DMS79 (cell line): ENCODE results near the gene ARHGAP21.

ENCODE experiments used
- DNase-seq: peaks from one replicate; lab custom pipeline; 2025; lab: John Stamatoyannopoulos, UW

Gene ARHGAP21

DNA sequence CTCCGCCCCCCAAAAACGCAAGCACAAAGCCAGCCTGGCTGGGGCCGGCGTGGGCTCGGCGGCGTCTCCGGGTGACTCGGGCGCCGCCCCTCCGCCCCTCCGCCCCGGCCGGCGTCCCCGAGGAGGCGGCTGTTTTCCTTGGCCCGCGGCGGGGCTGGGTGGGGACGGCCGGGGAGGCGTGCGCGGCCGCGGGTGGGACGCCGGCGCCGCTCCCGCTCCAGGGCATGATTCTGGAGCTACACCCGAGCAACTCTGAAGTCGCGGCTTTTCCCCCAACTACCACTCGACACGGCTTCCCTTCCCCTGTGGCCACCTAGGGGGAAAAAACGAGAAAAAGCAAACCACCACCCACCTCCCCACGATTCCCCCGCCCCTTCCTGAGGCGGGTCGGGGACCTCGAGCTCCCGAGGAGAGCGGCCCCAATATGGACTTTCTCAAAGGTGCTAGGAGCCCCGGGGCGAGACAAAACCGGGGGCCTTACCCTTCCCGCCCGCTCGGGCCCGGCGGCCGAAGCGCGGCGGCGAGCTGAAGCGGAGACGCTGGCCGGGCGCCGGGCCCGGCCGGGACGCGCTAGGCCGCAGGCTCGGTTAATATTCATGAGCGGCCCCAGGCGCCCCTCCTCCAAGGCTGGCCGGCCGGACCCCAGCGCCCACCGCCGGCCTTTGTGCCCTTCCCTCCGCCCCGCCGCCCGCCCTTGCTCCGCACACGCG lies 856 bp downstream of the ARHGAP21 start:
- no peak for DNase-seq

DNA sequence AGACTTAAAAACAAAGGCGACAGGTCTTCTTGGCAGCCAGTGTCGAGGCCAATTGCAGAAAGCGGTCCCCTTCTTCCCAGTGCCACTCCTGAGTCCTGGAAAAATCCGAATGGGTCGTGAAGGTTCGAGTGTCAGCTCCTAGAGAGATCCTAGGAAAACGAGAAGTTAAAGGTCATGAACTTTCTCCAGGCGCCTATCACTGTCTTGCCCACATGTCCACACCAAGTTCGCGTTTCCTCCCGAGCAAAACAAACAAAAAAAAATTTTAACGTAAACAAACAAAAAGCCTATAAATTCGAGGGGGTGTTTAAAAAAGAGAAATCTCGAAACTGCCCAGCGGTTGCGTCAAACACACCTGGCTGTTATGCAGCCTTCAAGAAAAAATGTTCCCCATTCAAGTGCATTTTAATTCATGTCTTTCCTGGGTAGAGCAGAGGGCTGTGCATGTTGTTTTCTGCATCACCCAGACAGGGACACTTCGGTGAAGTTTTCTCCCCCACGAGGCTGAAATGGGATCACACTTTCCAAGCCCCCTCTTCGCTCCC lies 1.5 kb downstream of the ARHGAP21 start:
- DNase-seq, result no peak

DNA sequence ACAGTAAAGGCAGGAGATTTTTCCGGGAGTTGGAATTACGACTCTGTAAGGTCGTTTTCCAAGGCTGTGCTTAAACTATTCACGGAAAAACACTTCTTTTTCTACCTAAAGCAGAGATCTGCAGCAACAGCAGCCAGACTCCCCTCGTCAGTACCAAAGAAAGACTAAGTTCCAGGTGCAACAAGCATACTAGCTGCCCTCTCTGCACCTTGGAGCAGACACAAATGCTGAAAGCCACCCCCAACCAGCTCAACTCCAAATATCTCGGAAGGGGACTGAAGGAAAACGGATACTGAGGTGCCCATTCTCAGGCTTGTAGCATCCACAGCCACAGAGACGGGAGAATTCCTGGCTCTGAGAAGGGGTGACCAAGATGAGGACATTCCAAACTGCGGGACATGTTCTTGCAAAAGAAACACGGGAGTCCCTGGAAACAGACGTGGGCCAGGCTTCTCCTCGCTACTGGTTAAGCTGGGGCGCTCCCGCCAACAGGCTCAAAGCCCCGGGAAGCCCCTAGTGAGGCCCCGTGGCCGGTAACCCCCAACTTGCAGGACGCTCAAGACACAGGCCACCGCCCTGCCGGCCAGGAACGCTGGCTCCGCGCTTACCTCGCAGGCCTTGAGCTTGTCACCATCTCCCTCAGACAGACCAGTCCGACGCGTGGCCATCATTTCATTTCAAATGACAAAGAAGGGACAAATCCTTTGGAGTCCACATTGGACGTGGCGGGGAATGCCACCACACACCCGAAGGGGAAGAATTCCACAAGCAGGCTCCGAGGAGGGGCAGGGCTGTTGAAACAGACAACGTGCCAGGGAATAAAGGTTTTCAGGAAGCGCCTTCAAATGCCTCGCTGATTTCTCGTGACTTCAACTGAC lies 2.2 kb downstream of the ARHGAP21 start:
- no peak for DNase-seq

DNA sequence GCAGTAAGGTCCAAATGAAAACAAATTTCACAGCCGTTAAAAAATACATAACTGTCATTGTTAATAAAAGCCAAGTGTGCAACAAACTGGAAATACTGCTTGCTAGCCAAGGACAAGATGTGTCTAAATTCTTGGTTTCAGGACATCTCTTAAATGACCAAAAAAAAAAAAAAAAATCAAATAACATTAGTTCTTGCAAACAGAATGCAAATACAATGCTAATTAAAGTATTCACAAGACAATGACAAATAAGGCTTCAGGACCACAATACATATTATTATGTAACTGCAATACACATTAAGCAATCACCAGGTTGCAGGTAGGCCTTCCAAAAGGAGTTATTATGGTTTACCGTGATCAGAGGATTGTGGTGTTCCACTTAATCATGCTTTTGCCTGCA lies 3.6 kb downstream of the ARHGAP21 start:
- no peak for DNase-seq

DNA sequence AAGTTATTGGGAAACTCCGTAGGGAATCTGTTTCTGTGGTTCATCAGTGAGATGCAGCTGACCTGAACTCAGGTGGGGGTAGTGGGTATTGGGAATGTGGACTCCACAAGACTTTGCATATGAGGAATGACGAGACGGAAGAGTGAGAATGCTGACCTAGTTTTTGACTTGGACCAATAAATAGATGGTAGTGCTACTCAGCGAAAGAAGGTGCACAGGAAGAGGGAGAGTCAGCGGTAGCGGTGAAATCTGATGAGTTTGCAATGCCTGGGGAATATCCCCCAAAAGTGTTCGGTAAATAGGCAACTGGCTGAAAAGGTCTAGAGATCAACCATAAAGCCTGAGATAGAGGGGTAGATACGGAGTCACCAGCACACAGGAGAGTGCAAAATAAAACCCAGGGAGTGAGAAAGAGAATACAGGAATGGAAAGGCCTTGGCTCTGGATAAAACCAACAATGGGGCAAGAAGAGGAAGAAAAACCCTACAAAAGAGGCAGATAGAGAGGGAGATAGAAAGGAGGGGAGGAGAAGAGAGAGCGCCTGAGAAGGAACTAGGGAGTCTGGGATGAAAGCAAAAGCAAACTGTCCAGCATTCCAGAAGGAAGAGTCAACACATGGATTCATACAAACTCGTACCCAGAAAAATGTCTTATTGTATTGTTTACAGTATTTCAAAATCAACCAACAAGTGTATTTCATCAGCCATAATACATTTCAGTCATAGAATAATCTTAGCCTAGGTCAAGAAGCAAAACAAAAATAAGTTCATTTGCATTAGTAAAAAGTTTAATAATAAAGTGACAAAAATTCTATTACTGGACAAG lies 5.4 kb downstream of the ARHGAP21 start:
- DNase-seq, result no peak

DNA sequence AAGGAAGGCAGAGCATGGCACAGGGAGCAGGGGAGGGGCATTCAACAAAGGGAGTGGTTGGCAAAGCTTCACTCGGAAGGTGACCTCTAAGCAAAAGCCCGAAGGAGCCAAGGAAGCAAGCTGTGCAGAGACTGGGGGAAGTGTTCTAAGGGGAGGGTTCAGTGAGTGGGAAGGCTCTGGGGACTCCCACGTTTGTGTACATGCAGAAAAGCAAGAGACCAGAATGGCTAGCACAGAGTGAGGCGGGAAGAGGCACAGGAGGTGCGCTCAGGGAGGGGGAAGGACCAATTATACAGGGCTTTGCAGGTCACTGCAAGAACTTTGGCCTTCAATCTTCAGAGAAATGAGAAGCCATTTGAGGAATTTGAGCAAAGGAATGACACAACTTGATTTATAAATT lies 7.4 kb downstream of the ARHGAP21 start:
- DNase-seq, result no peak

DNA sequence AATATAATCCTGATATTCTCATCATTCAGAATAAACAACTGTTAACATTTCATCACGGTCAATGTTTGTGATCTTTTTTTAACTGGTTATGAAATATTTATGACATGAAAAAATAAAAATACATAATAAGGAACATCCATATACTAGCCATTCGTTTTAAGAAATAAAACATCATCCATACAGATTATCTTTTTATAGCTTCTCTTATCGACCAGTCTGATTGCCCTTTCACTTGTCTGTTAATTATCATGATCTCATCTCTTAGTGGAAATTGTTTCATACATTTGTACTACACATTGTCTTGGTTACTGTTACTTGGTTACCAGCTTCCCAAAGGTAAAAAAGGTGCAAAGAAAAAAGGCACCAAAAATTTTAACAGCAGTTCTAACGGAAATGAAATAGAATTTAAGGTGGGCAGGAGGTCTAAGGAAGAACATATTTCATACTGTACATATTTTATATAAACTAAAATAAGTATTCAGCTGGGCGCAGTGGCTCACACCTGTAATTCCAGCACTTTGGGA lies 8.4 kb downstream of the ARHGAP21 start:
- no peak for DNase-seq

DNA sequence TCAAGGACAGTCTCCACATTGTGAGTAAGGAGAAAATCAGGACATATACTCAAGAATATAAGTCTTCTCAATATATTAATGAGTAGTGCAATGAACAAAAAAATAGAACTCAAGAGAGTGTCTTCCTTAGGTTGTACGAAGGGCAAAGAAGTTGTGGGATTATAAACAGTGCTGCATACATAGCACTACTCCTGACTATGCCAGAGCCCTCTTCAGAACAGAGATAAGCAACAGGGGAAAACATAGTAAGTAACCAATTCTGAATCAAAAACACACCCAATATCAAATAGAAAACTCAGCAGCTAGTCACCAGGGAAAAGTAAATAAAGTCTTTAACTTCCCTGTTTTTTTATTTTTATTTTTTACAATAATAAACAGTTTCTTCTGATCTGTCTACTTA lies 10.6 kb downstream of the ARHGAP21 start:
- no peak for DNase-seq

DNA sequence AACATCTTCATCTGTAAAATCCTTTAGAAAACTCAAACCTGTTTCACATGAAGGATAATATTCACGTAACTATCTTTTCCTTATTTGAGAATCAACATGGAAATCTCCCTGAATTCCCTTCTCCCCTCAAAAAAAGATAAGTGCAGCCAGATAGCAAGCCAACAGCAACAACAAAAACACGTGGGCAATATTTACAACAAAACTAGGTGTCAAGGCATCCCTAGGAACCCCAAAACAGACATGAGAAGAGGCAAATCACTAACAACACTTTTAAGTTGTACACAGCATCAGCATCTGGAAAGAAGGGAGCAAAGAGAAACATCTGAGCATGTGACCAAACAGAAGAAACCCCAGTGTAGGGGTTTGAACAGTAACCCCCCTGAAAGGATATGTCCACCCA lies 12.2 kb downstream of the ARHGAP21 start:
- DNase-seq, result no peak

DNA sequence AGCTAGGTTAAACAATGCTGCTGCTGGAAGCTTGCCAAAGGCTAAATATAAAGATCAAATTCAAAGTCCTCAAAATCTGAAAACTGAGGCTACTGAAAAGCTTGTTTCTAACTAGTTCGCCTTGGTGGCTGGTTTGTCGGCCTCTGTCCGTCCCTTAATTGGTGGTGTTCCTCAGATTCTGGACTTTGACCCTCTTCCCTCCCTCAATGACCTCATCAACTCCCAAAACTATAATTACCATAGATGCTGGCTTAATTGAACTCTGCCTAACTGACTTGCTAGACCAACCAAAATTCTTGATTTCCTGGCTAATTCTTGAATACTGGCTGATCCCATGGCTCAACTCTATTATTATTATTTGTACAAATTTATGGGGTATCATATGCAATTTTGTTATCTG lies 15.6 kb downstream of the ARHGAP21 start:
- no peak for DNase-seq

DNA sequence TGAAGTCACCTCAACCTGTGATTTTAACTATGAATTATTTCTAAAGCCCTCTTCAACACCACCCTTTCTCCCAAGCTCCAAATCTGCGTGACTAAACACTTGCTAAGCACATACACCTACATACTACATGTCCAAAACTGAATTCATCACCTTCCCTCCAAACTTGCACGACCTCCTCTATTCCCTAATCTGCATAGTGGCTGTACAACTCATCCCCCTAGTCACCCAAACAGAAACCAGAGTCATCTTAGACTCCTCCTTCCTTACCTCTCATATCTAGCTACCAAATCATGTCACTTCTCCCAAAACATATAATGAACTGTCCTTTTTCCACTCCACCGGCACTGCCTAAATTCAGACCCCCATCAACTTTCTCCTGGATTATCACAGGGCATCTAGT lies 16.2 kb downstream of the ARHGAP21 start:
- no peak for DNase-seq

DNA sequence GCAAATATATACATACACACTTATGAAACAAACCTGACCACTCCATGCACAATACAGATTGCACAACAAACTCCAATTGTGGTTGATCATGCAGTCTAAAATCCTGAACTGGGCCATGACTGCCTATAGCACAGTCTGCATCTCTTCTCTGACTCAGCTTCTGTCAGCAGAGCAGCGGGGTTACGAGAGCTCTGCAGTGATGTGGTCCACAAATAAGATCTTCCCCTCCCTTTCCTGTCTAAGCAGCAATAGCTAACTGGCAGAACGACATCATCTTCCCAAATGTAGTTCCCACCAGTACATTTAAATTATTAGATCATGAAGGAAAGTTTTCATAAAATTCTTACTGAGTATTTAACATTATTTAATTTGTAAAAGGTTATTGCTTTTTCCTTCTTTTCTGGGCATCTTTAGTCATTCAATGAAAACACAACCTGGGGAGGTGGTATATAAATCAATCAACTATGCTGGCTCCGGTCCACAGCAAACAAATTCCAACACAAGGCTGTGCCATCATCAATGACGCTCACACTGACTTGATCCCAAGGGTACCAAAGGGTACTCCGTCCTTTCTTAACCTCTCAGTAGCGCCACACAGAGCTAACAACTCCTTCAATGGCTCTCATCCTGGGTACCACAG lies 17.1 kb downstream of the ARHGAP21 start:
- DNase-seq, result no peak

DNA sequence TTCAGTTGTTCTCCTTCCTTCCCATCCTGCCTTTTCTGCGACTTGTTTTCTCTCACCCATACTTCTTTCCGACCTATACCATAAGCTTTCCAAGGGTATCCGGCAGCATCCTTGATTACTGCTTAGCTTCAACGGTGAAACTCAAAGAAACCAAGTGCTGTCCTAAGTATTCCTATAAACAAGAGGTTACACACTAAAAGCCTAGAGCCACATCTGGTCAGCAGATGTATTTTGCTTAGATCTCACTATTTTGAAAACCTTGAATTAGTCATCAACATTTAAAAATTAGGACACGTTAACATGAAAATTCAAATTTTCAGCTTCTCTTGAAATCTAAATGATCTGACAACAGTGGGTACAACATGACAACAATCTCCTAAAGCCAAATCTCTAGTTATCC lies 20.0 kb downstream of the ARHGAP21 start:
- no peak for DNase-seq

DNA sequence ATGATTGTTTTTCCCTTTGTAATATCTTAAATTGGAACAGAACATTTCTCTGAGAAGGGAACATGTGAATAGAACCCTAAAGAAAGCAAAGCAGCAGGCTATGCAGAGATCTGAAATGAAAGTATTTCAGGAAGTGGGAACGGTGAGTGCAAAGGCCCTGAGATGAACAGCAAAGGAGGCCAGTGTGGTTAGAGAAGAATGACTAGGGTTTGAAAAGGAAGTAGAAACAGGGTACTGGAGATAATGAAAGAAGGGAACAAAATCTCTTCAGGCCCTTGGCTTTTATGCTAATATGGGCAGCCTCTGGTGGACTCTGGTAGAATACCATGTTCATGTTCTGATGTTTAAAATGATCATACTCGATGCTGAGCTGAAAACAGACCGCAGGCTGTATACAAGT lies 22.2 kb downstream of the ARHGAP21 start:
- DNase-seq, result no peak

DNA sequence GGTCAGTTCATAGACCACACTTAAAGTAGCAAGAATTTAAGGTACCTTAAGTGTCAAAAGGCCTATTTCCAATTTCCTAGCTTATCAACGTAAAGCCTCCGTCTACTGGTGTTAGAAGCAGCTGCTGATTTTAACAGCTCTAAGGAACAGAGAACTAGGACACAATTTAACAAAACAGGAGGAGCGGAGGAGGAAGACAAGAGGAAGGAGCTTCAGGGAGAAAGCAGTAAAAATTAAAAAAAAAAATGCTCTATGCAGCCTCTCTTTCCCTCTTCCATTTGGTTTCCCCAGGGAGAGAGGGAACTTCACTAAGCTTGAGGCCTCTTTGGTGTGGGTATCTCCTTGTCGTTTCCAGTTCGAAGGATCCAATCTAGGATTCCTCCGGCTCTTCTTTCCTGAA lies 22.7 kb downstream of the ARHGAP21 start:
- DNase-seq, result no peak

DNA sequence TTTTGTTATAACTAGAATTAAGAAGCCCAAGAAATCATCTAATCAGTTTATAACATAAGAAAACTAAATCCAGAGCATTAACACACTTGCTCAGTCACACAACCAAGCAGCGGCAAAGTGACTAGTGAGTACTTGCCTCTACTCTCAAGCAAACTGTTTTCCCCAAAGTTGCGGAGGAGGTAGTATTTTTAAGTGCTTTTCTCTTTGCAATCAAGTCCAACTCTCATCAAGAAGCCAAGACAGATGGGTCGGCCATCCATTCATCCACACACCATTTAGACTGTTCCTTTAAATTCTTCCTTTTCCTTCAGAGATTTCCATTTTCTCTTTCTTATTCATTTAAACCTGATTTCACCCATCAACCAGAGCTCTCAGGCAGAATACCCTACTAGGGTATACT lies 25.4 kb downstream of the ARHGAP21 start:
- no peak for DNase-seq

DNA sequence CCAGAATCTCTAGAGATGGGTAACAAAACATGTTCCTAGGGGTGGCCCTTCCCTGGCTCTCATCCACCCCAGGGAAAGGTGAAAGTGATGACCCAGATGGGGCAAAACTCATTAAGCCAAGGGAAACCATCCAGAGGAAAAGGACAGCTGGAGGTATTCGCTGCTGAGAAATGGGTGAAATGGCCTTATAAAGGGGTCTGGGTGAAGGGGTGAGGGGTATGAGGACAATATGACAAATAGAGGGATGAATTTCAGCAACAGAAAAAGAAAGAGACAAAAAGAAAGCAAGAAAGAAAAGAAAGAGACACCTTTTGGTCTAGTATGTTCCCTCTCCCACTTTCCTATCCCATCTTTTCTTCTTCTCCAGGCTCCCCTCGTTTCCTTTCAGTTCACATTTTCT lies 26.6 kb downstream of the ARHGAP21 start:
- no peak for DNase-seq

DNA sequence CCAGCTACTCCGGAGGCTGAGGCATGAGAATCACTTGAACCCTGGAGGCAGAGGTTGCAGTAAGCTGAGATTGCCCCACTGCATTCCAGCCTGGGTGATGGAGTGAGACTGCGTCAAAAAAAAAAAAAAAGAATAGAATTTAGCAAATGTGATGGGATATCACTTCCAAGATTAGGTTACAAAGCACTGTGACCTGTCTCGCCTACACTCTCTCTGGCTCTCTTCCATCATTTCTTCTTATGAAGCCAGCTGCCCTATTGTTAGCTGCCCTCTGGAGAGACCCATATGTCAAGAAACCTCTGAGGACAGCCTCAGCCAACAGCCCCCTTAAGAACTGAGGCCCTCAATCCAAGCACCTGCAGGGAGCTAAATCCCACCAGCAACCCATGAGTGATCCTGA lies 28.2 kb downstream of the ARHGAP21 start:
- no peak for DNase-seq

DNA sequence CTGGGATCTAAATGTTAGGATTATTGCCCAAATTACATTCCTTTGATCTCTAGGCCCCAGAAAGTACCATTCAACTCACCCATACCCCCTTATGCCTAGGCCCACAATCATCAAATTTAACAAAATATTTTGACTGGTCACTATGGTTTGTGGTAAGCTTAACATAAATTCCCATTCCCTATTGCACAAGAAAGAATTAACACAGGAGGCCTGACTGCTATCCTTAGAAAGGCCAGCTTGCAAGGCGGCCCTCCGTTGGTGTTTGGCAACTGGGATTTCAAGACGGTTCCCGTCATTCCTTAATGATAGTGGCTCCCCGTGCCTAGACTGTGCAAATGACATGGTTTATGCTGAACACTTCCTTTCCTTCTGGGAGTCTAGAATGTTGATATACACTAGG lies 29.6 kb downstream of the ARHGAP21 start:
- DNase-seq, result no peak

DNA sequence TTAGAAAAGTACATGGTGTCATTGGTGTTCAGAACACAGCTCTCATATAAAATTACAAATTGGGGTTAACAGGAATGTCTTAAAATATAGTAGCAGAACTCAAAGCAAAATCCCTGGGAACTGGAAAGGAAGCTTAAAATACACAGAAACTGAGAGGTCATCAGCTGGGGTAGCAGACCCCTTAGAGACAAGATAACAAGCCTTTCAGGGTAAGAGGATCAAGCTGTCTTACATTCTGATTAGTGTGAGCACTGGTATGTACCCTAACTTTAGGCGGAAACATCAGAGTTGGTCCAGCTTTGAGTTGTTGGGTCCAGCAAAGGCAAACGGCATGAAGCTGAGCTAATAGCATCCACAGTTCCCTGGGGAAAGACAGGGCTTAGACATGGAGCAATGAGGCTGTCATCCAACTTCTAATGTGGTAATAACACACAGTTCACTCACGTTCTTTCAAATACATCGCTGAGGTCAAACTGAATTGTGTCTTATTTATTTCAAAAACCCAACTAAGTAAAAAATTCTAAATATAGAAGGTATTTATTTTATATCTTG lies 32.6 kb downstream of the ARHGAP21 start:
- no peak for DNase-seq

DNA sequence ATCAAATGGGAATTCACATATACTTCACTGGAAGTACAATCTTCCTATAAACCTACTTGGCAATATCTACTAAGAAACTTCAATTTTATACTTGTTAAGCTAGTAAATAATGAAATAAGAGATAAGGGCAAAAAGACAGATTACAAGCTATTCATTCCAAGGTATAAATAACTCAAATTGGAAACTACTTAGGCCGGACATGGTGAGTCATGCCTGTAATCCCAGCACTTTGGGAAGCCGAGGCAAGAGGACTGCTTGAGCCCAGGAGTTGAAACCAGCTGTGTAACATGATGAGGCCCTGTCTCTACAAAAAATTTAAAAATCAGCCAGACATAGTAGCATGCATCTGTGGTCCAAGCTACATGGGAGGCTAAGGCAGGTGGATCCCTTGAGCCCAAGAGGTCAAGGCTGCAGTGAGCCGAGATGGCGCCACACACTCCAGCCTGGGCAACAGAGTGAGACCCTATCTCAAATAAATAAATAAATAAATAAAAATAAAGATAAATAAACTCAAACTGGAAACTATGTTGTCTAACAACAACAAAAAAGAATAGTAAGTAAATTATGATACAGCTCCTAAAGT lies 37.6 kb downstream of the ARHGAP21 start:
- no peak for DNase-seq
